ENCODE results near the gene GASK1A.

GASK1A gene

DNA sequence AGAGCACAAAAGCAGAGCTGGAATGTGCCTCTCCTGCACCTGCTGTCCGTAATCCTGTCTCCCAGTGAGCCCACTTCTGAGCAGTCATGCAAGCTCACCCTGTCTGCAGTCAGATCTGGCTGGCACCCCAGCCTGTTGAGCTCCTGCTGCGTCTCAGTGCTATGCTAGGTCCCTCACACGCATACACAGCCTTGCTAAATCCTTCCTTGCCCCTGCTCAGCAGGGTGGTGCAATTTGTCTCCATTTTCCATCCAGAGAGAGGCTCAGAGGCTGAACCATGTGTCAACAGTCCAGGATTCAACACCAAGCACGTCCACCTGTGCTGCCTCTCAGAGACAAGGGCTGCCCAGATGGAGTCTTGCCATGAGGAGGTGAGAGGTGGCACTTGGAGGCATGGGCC lies 115.7 kb downstream of the GASK1A start:
- no peak for DNase-seq

DNA sequence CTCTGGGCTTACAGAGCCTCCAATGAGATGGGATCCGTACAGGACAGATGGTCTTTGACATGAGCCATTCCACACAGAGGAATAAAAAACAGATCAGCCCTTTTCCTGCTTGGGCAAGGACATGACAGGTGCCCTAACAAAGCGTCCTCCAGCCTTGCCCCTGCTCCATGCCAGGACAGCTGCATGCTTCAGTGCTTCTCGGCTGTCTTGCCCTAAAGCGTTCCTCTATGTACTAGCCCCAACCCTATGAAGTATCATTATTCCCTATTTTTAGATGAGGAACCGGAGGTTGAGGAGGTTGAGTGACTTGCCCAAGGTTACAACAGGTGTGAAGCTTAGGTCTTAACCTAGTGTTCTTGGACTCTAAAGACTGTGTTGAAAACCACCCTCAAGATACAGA lies 116.3 kb downstream of the GASK1A start:
- DNase-seq: no peak

DNA sequence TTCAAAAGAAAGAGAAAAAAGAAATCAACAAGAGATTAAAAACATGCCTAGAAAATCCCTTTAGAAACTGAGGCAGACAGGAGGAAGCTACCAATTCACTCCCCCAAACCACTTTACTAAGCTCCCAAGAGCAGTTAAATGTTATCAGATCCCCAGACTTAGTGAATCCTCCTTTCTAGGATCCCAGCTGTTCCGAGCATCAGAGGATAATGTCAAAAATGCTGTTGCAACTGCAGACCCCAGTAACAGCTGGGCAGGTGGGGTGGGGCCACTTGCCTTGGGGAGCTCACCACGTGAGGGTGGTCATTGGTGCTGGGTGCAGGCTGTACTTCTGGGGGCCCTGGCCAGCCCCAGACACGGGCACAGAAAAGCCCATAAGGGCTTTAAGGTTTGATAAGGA lies 117.7 kb downstream of the GASK1A start:
- DNase-seq: no peak

DNA sequence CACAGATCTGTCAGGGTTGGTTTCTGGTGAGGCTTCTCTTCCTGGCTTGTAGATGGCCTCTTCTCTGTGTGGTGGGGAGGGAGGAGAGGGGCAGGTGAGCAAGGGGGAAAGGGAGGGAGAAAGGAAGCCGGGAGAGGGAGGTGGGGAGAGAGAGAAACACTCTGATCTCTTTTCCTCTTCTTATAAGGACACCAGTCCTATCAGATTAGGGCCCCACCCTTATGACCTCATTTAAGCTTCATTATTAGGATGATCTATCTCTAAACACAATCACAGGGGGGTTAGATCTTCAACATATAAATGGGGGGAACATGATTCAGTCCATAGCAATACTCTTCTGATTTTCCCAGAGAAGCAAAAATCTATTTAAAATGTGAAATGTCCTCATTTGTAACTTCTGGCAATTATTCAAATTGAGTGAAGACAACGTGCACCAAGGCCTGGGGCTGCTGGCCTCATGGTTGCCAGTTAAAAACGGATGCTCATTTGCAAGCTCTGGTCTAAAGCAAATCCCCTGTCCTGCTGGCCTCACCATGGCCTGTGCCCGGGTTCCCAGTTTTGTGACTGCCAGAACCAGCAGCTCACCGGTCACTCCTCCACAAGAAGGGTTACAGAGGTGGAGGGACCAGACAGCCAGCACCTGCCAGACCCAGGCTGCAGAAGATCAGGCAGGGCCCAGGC lies 118.4 kb downstream of the GASK1A start:
- no peak for DNase-seq

DNA sequence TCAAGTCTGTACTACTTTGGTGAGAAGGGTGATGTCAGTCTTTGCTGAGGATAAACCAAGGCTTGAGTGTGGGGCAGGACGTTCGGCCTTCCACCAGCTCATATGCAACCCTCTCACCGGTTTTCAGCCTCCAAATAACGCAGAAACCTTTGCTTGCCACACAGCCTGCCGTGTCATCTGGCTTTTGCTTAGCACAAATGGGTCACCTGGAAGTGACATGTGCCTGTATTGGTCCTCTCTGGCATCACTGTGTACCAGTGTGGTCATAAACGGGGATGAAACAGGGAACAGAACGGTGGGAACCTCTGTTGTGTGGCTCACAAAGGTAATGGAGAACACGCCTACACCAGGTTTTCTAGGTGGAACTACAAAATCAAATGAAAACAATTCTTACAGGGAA lies 119.7 kb downstream of the GASK1A start:
- DNase-seq: no peak

DNA sequence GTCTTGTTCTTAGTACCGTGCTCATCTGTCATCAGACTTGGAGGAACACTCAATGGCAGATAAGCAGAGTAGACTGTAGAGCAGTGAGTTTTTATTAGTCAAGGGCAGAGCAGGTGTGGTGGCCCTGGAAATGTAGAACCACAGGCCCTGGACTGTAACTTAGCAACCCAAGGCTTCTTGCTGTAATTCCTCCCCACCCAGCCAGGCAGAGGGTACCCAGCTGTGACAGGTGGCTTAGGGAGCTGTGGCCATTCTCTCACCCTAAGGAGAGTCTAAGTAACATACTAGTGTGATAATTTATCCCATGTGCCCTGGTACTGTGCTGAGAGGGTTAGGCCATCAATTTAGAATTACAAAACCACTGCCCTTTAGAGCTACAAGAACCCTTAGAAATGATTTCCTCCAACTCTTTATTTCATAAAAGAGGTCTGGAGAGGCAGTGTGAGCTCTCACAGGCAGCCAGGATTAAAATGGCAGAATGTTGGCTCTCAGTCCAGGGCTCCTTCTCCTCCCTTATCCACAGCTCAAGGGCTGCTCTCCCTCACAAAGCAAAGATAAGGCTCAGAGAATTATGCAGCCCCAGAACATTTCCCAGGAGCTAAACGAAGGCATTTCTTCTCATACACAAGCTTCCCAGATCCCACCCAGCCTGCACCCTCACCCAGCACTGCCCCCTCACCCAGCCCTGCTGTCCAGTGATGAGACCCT lies 123.8 kb downstream of the GASK1A start:
- no peak for DNase-seq

DNA sequence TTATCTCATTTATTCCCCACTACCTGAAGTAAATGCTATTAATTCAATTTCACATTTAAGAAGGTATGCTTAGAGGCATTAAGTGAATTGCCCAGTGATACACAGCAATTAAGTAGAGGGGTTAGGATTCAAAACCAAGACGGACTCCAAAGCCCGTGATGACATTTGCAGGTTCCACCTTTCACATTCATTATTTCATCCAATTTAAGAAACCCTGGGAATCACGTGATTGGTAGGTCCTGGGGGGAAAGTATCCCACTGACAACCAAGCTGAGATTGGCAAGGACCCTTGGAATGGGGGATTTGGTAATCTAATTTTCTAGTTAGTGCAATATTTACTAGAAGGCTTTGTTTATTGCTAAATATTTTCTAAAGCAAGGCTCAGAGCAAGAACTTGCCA lies 124.9 kb downstream of the GASK1A start:
- no peak for DNase-seq

DNA sequence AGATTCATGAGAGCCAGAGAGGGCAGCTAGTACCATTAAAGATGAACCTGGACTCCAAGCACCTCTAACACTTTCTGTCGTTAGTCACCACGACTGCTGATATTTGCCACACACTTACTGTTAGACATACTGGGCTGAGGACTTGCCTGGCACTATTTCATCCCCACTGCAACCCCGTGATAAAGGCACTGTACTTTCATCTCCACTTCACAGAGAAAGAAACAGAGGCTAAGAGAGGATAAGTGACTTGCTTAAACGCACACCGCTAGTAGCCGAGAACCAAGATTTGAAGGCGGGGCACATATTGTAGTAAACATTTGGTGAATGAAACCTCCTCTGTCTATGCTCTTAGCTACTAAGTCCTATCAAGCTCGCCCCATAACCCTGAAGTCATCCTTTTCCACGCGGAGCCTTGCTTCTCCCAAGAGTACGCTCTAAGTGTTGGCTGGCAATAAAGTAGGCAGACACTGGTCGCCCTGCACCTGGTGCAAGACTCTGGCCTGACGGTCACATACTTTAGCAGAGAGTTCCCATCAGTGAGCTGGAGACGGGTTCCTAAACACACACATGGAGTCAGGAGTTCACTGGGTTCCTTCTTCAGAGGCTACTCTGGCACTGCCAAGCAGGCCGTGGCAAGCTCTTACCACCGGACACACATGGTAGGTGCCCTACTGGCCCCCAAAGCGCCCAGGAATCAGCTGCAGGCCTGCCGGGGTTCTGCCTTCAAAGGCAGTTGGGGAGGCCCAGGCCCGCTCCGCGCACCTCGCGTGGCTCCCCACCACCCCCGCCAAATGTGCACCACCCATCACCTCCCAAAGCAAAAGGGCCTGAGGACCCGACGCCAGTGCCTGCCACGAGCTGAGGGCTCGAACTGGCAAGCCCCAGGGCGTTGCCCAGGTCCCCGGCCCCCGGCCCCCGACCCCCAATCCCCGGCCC lies 125.8 kb downstream of the GASK1A start:
- DNase-seq: peak; percentile 11

DNA sequence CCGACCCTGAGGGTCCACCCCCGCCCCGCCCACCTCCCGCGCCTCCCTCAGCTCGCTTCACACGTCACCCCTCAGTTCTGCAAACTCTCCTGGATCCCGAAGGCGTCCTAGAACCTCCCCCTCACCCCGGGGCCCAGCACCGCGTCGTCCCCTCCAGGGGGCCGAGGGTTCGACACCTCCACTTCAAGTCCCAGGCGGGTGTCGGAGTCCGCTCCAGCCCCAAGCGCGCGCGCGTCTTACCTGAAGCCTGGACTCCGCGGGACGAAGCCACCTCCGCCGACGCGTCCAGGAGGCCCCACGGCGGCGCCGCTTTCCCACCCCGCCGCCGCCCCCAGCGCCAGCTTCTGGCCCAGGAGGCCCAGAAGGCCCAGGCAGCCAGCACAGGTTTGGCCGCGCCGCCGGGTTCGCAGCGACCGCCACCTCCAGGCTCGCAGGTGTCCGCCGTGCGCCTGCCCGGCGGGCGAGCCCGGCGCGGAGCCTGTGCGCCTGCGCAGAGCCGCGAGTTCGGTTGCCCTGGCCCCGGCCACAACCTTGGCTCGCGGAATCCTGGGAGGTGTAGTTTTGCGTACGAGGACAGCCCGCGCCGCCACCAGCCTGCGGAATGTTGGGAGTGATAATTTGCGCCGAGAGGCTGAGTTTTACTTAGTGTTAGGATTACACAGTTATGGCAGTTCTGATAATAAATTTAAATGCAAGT lies 126.6 kb downstream of the GASK1A start, which contains the start of gene POMGNT2:
Gene POMGNT2 (minus strand): TSS at position 484 of the 697 bp plus-strand sequence. CDS start 24,648 bp downstream, outside the sequence.
- DNase-seq: peak; percentile 87

DNA sequence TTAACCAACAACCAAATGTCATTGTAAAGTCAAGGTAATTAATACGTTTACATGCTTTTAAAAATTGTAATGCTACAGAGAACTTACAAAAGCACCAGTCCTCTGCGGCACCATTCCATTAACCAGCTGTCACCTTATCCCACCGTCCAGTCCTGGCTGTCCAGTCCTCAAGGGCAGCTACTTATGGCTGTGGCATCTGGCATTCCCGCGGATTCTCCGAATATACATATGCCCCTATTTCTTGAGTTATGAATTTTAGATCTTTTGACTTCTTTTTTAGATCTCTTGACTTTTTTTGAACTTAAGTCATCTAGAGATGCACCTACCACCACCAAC lies 127.2 kb downstream of the GASK1A start:
- DNase-seq: no peak
